ENCODE measurements around the gene PRADC1.

DNA sequence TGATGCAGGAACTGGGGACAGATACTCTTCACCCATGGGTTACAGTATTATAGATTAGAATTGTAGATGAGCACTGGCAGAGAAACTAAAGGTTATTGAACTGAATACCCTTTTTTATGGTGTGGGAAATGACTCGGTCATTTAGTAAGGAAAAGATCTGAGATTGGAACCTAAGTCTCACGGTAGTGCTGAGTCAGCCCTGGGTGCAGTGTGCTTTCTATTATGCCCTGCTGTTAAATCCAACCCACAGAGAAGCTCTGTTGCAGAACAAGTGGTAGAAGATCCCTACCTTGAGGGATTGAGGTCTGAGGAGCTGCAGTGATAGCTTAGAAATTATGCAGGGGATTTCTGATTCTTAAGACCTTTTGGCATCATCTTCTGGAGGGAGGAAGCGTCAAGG lies 13.8 kb upstream of the PRADC1 start:
- TF ChIP-seq POLR2A (IDR thresholded peaks at IDR 0.05) (no peak), POLR2AphosphoS5 (IDR thresholded peaks at IDR 0.05; ENCODE audit: insufficient read depth in 1 of 2, low read depth in 1 of 2) (no peak)
- TF ChIP-seq, protein P1, sequence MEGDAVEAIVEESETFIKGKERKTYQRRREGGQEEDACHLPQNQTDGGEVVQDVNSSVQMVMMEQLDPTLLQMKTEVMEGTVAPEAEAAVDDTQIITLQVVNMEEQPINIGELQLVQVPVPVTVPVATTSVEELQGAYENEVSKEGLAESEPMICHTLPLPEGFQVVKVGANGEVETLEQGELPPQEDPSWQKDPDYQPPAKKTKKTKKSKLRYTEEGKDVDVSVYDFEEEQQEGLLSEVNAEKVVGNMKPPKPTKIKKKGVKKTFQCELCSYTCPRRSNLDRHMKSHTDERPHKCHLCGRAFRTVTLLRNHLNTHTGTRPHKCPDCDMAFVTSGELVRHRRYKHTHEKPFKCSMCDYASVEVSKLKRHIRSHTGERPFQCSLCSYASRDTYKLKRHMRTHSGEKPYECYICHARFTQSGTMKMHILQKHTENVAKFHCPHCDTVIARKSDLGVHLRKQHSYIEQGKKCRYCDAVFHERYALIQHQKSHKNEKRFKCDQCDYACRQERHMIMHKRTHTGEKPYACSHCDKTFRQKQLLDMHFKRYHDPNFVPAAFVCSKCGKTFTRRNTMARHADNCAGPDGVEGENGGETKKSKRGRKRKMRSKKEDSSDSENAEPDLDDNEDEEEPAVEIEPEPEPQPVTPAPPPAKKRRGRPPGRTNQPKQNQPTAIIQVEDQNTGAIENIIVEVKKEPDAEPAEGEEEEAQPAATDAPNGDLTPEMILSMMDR (IDR thresholded peaks at IDR 0.05) = no peak
